ENCODE data around the gene SRPK1.

DNA sequence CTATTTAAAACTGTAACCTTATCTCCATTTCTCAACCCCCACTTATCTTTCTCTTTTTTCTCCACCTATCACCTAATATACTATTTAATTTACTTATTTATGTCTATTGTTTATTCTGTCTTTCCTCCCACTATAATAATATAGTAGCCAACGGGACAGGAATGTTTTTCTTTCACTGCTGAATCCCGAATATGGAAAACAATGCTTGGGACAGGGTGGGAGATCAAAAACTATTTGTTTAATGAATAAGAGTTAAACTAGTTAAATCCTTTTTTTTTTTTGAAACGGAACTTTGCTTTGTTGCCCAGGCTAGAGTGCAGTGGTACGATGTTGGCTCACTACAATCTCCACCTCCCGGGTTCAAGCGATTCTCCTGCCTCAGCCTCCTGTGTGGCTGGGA lies 6.4 kb downstream of the SRPK1 start:
- TF ChIP-seq, protein P1, sequence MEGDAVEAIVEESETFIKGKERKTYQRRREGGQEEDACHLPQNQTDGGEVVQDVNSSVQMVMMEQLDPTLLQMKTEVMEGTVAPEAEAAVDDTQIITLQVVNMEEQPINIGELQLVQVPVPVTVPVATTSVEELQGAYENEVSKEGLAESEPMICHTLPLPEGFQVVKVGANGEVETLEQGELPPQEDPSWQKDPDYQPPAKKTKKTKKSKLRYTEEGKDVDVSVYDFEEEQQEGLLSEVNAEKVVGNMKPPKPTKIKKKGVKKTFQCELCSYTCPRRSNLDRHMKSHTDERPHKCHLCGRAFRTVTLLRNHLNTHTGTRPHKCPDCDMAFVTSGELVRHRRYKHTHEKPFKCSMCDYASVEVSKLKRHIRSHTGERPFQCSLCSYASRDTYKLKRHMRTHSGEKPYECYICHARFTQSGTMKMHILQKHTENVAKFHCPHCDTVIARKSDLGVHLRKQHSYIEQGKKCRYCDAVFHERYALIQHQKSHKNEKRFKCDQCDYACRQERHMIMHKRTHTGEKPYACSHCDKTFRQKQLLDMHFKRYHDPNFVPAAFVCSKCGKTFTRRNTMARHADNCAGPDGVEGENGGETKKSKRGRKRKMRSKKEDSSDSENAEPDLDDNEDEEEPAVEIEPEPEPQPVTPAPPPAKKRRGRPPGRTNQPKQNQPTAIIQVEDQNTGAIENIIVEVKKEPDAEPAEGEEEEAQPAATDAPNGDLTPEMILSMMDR (IDR thresholded peaks at IDR 0.05; ENCODE audit: control extremely low read depth in 1 of 3, insufficient read depth in 1 of 3, low read depth in 1 of 3, low read length in 3 of 3) = no peak
- TF ChIP-seq CREB1 (IDR thresholded peaks at IDR 0.05) (no peak), POLR2A (IDR thresholded peaks at IDR 0.05; ENCODE audit: control extremely low read depth in 1 of 2, low read depth in 2 of 2, low read length in 2 of 2) (no peak), KDM1A (IDR thresholded peaks at IDR 0.05; ENCODE audit: borderline replicate concordance, low read length) (no peak), JUN (IDR thresholded peaks at IDR 0.05; ENCODE audit: low read depth, low read length) (no peak), RNF2 (IDR thresholded peaks at IDR 0.05; ENCODE audit: borderline replicate concordance, low read depth, low read length, missing control alignments, poor library complexity, severe bottlenecking) (no peak), TAF1 (IDR thresholded peaks at IDR 0.05; ENCODE audit: low read depth, low read length) (no peak), RAD21 (IDR thresholded peaks at IDR 0.05 in 1 of 2, conservative IDR thresholded peaks at IDR 0.05 in 1 of 2; ENCODE audit: low read depth in 2 of 2, low read length in 2 of 2) (no peak)
- TF ChIP-seq, protein P2, sequence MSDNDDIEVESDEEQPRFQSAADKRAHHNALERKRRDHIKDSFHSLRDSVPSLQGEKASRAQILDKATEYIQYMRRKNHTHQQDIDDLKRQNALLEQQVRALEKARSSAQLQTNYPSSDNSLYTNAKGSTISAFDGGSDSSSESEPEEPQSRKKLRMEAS (IDR thresholded peaks at IDR 0.05) = no peak
